ENCODE measurements around the gene DHRS12. TPM values are rescaled to one million over a fixed set of nuclear protein-coding genes. Genes with fewer than 3 reads are reported as not detected.

DHRS12 gene
- total RNA-seq, 1 donor, result 3.3 TPM

DNA sequence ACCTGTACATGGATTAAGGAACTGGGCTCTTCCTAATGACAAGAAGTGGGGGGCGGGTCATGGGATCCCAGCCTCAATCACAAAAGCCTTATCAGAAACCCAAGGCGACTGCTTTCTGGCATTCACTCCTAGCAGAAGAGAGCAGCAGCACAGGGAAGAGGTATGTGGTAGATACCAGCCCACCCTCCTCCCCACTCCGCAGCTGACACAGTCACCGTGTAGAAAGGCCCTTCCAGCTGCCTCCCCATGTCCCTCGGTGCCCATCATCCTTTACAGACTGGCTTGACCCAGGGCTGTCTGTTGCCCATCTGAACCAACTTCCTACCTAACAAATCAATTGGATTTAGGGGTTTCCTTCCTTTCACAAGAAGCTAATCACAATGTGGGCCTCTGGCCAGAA is 3.1 kb upstream of the DHRS12 start:
- Histone ChIP-seq H3K36me3 (ENCODE audit: insufficient read depth, low read length) (no peaks in the 10 kb centered on the region), H3K9me3 (ENCODE audit: low read depth, low read length) (no peaks in the 10 kb centered on the region), H3K4me2 (ENCODE audit: insufficient read depth, low read length) (no peak overlapping the region), H3K27ac (ENCODE audit: low read depth, low read length) (no peak overlapping the region), H4K20me1 (ENCODE audit: insufficient read depth, low read length) (no peaks in the 10 kb centered on the region), H3K4me3 (ENCODE audit: insufficient read depth, low read length) (no peak overlapping the region), H2AFZ (ENCODE audit: low read length) (no peak overlapping the region), H3K4me1 (ENCODE audit: insufficient read depth, low read length) (peaks cover 21% of the 10 kb centered on the region), H3K27me3 (ENCODE audit: insufficient read depth, low read length) (no peaks in the 10 kb centered on the region), H3K79me2 (ENCODE audit: insufficient read depth, low read length) (no peaks in the 10 kb centered on the region)
- no peak for DNase-seq (ENCODE audit: insufficient read length, low spot score, missing footprints)
- TF ChIP-seq, protein P1, sequence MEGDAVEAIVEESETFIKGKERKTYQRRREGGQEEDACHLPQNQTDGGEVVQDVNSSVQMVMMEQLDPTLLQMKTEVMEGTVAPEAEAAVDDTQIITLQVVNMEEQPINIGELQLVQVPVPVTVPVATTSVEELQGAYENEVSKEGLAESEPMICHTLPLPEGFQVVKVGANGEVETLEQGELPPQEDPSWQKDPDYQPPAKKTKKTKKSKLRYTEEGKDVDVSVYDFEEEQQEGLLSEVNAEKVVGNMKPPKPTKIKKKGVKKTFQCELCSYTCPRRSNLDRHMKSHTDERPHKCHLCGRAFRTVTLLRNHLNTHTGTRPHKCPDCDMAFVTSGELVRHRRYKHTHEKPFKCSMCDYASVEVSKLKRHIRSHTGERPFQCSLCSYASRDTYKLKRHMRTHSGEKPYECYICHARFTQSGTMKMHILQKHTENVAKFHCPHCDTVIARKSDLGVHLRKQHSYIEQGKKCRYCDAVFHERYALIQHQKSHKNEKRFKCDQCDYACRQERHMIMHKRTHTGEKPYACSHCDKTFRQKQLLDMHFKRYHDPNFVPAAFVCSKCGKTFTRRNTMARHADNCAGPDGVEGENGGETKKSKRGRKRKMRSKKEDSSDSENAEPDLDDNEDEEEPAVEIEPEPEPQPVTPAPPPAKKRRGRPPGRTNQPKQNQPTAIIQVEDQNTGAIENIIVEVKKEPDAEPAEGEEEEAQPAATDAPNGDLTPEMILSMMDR (IDR thresholded peaks at IDR 0.05; ENCODE audit: extremely low read depth, low read depth, low read length), result no peak

DNA sequence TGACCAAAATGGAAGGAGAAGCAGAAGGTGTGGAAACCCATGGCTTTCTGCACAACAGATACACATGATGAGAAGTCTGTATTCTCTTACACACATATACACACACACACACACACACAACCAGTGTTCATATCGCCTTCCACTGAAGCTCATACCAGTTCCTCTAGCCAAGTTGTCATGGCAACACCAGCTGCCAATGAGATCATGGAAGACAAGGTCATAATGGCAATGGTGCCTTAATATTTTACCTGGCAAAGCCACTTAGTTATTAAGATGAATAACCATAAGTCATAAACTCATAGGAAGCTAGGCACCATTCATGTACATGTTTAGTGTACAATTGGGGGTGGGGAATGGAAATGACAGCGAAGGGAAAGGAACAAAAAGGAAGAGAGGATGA is 2.6 kb upstream of the DHRS12 start:
- no peaks in the 10 kb centered on the region for H4K20me1 ChIP-seq (ENCODE audit: insufficient read depth, low read length)
- H3K4me2 ChIP-seq (ENCODE audit: insufficient read depth, low read length), result no peak overlapping the region
- no peak overlapping the region for H3K4me3 ChIP-seq (ENCODE audit: insufficient read depth, low read length)
- H3K9me3 ChIP-seq (ENCODE audit: low read depth, low read length), result no peaks in the 10 kb centered on the region
- no peak overlapping the region for H2AFZ ChIP-seq (ENCODE audit: low read length)
- TF ChIP-seq, protein P1 (IDR thresholded peaks at IDR 0.05; ENCODE audit: extremely low read depth, low read depth, low read length), result no peak
- no peaks in the 10 kb centered on the region for H3K79me2 ChIP-seq (ENCODE audit: insufficient read depth, low read length)
- H3K36me3 ChIP-seq (ENCODE audit: insufficient read depth, low read length), result no peaks in the 10 kb centered on the region
- no peak overlapping the region for H3K27ac ChIP-seq (ENCODE audit: low read depth, low read length)
- peak; percentile 54 for DNase-seq (ENCODE audit: insufficient read length, low spot score, missing footprints)
- no peaks in the 10 kb centered on the region for H3K27me3 ChIP-seq (ENCODE audit: insufficient read depth, low read length)
- peaks cover 25% of the 10 kb centered on the region for H3K4me1 ChIP-seq (ENCODE audit: insufficient read depth, low read length)

DNA sequence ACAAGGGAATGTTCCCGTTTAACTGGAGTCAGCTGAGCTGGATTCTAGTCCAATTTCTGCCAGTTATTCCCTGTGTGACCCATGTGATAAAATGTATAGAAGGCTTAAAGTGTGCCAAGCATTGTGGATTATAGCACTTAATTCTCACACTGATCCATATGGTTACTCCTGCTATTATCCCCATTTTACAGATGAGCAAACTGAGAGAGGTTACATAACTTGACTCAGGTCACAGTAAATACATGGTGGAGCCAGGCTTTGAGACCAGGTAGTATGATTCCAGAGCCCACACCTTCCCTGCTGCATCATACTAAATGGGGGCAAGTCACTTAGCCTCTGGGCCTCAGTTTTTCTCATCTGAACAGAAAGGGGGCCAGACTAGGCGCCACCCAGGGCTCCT is 2.0 kb upstream of the DHRS12 start:
- TF ChIP-seq, protein P1 (IDR thresholded peaks at IDR 0.05; ENCODE audit: extremely low read depth, low read depth, low read length), result no peak
- Histone ChIP-seq H2AFZ (ENCODE audit: low read length) (no peak overlapping the region), H3K9me3 (ENCODE audit: low read depth, low read length) (no peaks in the 10 kb centered on the region), H3K36me3 (ENCODE audit: insufficient read depth, low read length) (no peaks in the 10 kb centered on the region), H3K27ac (ENCODE audit: low read depth, low read length) (no peak overlapping the region), H3K79me2 (ENCODE audit: insufficient read depth, low read length) (no peaks in the 10 kb centered on the region), H3K4me1 (ENCODE audit: insufficient read depth, low read length) (peaks cover 25% of the 10 kb centered on the region), H3K4me2 (ENCODE audit: insufficient read depth, low read length) (no peak overlapping the region), H3K4me3 (ENCODE audit: insufficient read depth, low read length) (no peak overlapping the region), H3K27me3 (ENCODE audit: insufficient read depth, low read length) (no peaks in the 10 kb centered on the region), H4K20me1 (ENCODE audit: insufficient read depth, low read length) (no peaks in the 10 kb centered on the region)
- DNase-seq (ENCODE audit: insufficient read length, low spot score, missing footprints), result no peak

DNA sequence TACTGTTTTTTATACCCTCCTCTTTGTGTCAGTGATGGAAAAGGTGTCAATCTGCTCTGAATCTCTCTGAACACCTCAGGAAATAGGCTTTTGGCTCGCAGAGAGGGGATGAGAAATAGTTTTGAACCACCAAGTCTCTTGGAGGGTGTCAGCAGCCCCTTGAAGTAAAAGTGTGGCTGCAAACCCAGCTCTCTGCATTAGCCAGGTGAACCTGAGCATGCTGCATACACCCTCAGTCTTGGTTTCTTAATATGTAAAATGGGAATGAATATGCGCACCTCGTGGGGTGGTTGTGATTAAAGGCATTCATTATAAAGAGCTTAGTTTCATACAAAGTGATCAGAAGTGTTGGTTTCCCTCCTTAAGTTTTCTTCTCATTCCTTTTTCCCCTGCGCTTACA is 1.4 kb upstream of the DHRS12 start:
- H3K79me2 ChIP-seq (ENCODE audit: insufficient read depth, low read length), result no peaks in the 10 kb centered on the region
- H4K20me1 ChIP-seq (ENCODE audit: insufficient read depth, low read length), result no peaks in the 10 kb centered on the region
- H3K27me3 ChIP-seq (ENCODE audit: insufficient read depth, low read length), result peaks cover 2% of the 10 kb centered on the region
- TF ChIP-seq, protein P1 (IDR thresholded peaks at IDR 0.05; ENCODE audit: extremely low read depth, low read depth, low read length), result no peak
- no peak overlapping the region for H3K27ac ChIP-seq (ENCODE audit: low read depth, low read length)
- no peaks in the 10 kb centered on the region for H3K9me3 ChIP-seq (ENCODE audit: low read depth, low read length)
- DNase-seq (ENCODE audit: insufficient read length, low spot score, missing footprints), result peak; percentile 32
- no peak overlapping the region for H3K4me3 ChIP-seq (ENCODE audit: insufficient read depth, low read length)
- no peak overlapping the region for H2AFZ ChIP-seq (ENCODE audit: low read length)
- no peaks in the 10 kb centered on the region for H3K36me3 ChIP-seq (ENCODE audit: insufficient read depth, low read length)
- H3K4me2 ChIP-seq (ENCODE audit: insufficient read depth, low read length), result no peak overlapping the region
- peaks cover 25% of the 10 kb centered on the region for H3K4me1 ChIP-seq (ENCODE audit: insufficient read depth, low read length)

Measured in osteoblast (primary cell).